ENCODE measurements around the gene AGBL5.
"Not testable (repeated sequence)": the region's sequence is repeated elsewhere in the genome, so short reads cannot be mapped to it uniquely, and the experiment has no call there.

The AGBL5 gene

GRCh38 chr2:27069436-27069835, 18.0 kb downstream of the AGBL5 start:
- Histone ChIP-seq H3K36me3 (ENCODE audit: control insufficient read depth in 1 of 2, insufficient read depth in 2 of 2, low read length in 2 of 2) (peaks cover 19 to 32% of the 10 kb centered on the region in 2 donors), H3K9ac (ENCODE audit: low read depth in 1 of 2, low read length in 2 of 2) (peak overlapping the region; percentile 5 to 94)

GRCh38 chr2:27069961-27070618, 18.6 kb downstream of the AGBL5 start:
- Histone ChIP-seq H3K9ac (ENCODE audit: low read depth in 1 of 2, low read length in 2 of 2) (peak overlapping the region; percentile 94 to 97), H3K27ac (ENCODE audit: low read depth, low read length) (no peak overlapping the region), H3K27me3 (ENCODE audit: control insufficient read depth in 1 of 2, insufficient read depth in 2 of 2, low read length in 2 of 2) (no peaks in the 10 kb centered on the region)

More at GRCh38 chr2:27069436-27069835, 18.0 kb downstream of the AGBL5 start:
- no peak overlapping the region for H3K4me3 ChIP-seq (ENCODE audit: low read depth in 1 of 2, low read length in 2 of 2)
- H3K4me1 ChIP-seq (ENCODE audit: control insufficient read depth in 1 of 2, insufficient read depth in 2 of 2, low read length in 2 of 2): peaks cover 30 to 42% of the 10 kb centered on the region in 2 donors
- H3K27me3 ChIP-seq (ENCODE audit: control insufficient read depth in 1 of 2, insufficient read depth in 2 of 2, low read length in 2 of 2): no peaks in the 10 kb centered on the region
- no peak overlapping the region for H3K27ac ChIP-seq (ENCODE audit: low read depth, low read length)
- H3K9me3 ChIP-seq (ENCODE audit: control insufficient read depth in 1 of 2, low read length in 2 of 2): no peaks in the 10 kb centered on the region

GRCh38 chr2:27070653-27071276, 19.3 kb downstream of the AGBL5 start:
- Histone ChIP-seq H3K9me3 (ENCODE audit: control insufficient read depth in 1 of 2, low read length in 2 of 2) (no peaks in the 10 kb centered on the region), H3K27ac (ENCODE audit: low read depth, low read length) (peak overlapping the region; percentile 88), H3K4me1 (ENCODE audit: control insufficient read depth in 1 of 2, insufficient read depth in 2 of 2, low read length in 2 of 2) (peaks cover 39 to 49% of the 10 kb centered on the region in 2 donors), H3K36me3 (ENCODE audit: control insufficient read depth in 1 of 2, insufficient read depth in 2 of 2, low read length in 2 of 2) (peaks cover 12 to 25% of the 10 kb centered on the region in 2 donors), H3K4me3 (ENCODE audit: low read depth in 1 of 2, low read length in 2 of 2) (peak overlapping the region; percentile 96 to 98), H3K27me3 (ENCODE audit: control insufficient read depth in 1 of 2, insufficient read depth in 2 of 2, low read length in 2 of 2) (no peaks in the 10 kb centered on the region), H3K9ac (ENCODE audit: low read depth in 1 of 2, low read length in 2 of 2) (peak overlapping the region; percentile 94 to 97)

More at GRCh38 chr2:27069961-27070618, 18.6 kb downstream of the AGBL5 start:
- H3K4me1 ChIP-seq (ENCODE audit: control insufficient read depth in 1 of 2, insufficient read depth in 2 of 2, low read length in 2 of 2): peaks cover 36 to 48% of the 10 kb centered on the region in 2 donors
- H3K36me3 ChIP-seq (ENCODE audit: control insufficient read depth in 1 of 2, insufficient read depth in 2 of 2, low read length in 2 of 2): peaks cover 18 to 30% of the 10 kb centered on the region in 2 donors
- H3K9me3 ChIP-seq (ENCODE audit: control insufficient read depth in 1 of 2, low read length in 2 of 2): no peaks in the 10 kb centered on the region
- H3K4me3 ChIP-seq (ENCODE audit: low read depth in 1 of 2, low read length in 2 of 2): peak overlapping the region; percentile 96 to 98

- H3K27me3 ChIP-seq (ENCODE audit: control insufficient read depth in 1 of 2, insufficient read depth in 2 of 2, low read length in 2 of 2): no peaks in the 10 kb centered on the region
- H3K27ac ChIP-seq (ENCODE audit: low read depth, low read length): peak within 1 kb of the TSS; percentile 89
- H3K36me3 ChIP-seq (ENCODE audit: control insufficient read depth in 1 of 2, insufficient read depth in 2 of 2, low read length in 2 of 2): peaks cover 11 to 25% of the 10 kb centered on the region in 2 donors
- H3K9me3 ChIP-seq (ENCODE audit: control insufficient read depth in 1 of 2, low read length in 2 of 2): no peaks in the 10 kb centered on the region
- H3K9ac ChIP-seq (ENCODE audit: low read depth in 1 of 2, low read length in 2 of 2): peak within 1 kb of the TSS; percentile 94 to 97
- peak within 1 kb of the TSS; percentile 96 to 98 for H3K4me3 ChIP-seq (ENCODE audit: low read depth in 1 of 2, low read length in 2 of 2)
- peaks cover 39 to 49% of the 10 kb centered on the region in 2 donors for H3K4me1 ChIP-seq (ENCODE audit: control insufficient read depth in 1 of 2, insufficient read depth in 2 of 2, low read length in 2 of 2)
Measured at GRCh38 chr2:27071277-27071989, 20.0 kb downstream of the AGBL5 start, which contains the start of gene OST4. OST4 (minus strand) TSS chr2:27071654.

GRCh38 chr2:27071990-27072830, 20.7 kb downstream of the AGBL5 start:
- Histone ChIP-seq H3K9ac (ENCODE audit: low read depth in 1 of 2, low read length in 2 of 2) (peak overlapping the region; percentile 58 to 63), H3K27ac (ENCODE audit: low read depth, low read length) (peak overlapping the region; percentile 89), H3K4me1 (ENCODE audit: control insufficient read depth in 1 of 2, insufficient read depth in 2 of 2, low read length in 2 of 2) (peaks cover 42 to 52% of the 10 kb centered on the region in 2 donors), H3K27me3 (ENCODE audit: control insufficient read depth in 1 of 2, insufficient read depth in 2 of 2, low read length in 2 of 2) (no peaks in the 10 kb centered on the region), H3K36me3 (ENCODE audit: control insufficient read depth in 1 of 2, insufficient read depth in 2 of 2, low read length in 2 of 2) (peaks cover 11 to 25% of the 10 kb centered on the region in 2 donors), H3K4me3 (ENCODE audit: low read depth in 1 of 2, low read length in 2 of 2) (peak overlapping the region; percentile 73 to 96), H3K9me3 (ENCODE audit: control insufficient read depth in 1 of 2, low read length in 2 of 2) (no peaks in the 10 kb centered on the region)

- Histone ChIP-seq H3K9ac (ENCODE audit: low read depth in 1 of 2, low read length in 2 of 2) (peak overlapping the region in 1 of 2 donors; percentile 38), H3K36me3 (ENCODE audit: control insufficient read depth in 1 of 2, insufficient read depth in 2 of 2, low read length in 2 of 2) (peaks cover 11 to 20% of the 10 kb centered on the region in 2 donors), H3K4me1 (ENCODE audit: control insufficient read depth in 1 of 2, insufficient read depth in 2 of 2, low read length in 2 of 2) (peaks cover 42 to 56% of the 10 kb centered on the region in 2 donors), H3K27ac (ENCODE audit: low read depth, low read length) (peak overlapping the region; percentile 89), H3K9me3 (ENCODE audit: control insufficient read depth in 1 of 2, low read length in 2 of 2) (no peaks in the 10 kb centered on the region), H3K27me3 (ENCODE audit: control insufficient read depth in 1 of 2, insufficient read depth in 2 of 2, low read length in 2 of 2) (no peaks in the 10 kb centered on the region), H3K4me3 (ENCODE audit: low read depth in 1 of 2, low read length in 2 of 2) (no peak overlapping the region)
Measured at GRCh38 chr2:27072920-27073319, 21.5 kb downstream of the AGBL5 start.

GRCh38 chr2:27073782-27074181, 22.3 kb downstream of the AGBL5 start:
- Histone ChIP-seq H3K4me1 (ENCODE audit: control insufficient read depth in 1 of 2, insufficient read depth in 2 of 2, low read length in 2 of 2) (peaks cover 39 to 53% of the 10 kb centered on the region in 2 donors), H3K4me3 (ENCODE audit: low read depth in 1 of 2, low read length in 2 of 2) (no peak overlapping the region), H3K27me3 (ENCODE audit: control insufficient read depth in 1 of 2, insufficient read depth in 2 of 2, low read length in 2 of 2) (no peaks in the 10 kb centered on the region), H3K9ac (ENCODE audit: low read depth in 1 of 2, low read length in 2 of 2) (no peak overlapping the region), H3K36me3 (ENCODE audit: control insufficient read depth in 1 of 2, insufficient read depth in 2 of 2, low read length in 2 of 2) (peaks cover 9 to 11% of the 10 kb centered on the region in 2 donors), H3K27ac (ENCODE audit: low read depth, low read length) (no peak overlapping the region), H3K9me3 (ENCODE audit: control insufficient read depth in 1 of 2, low read length in 2 of 2) (no peaks in the 10 kb centered on the region)

- peak overlapping the region in 1 of 2 donors; percentile 19 for H3K9ac ChIP-seq (ENCODE audit: low read depth in 1 of 2, low read length in 2 of 2)
- no peaks in the 10 kb centered on the region for H3K9me3 ChIP-seq (ENCODE audit: control insufficient read depth in 1 of 2, low read length in 2 of 2)
- H3K4me1 ChIP-seq (ENCODE audit: control insufficient read depth in 1 of 2, insufficient read depth in 2 of 2, low read length in 2 of 2): peaks cover 28 to 43% of the 10 kb centered on the region in 2 donors
- H3K27me3 ChIP-seq (ENCODE audit: control insufficient read depth in 1 of 2, insufficient read depth in 2 of 2, low read length in 2 of 2): no peaks in the 10 kb centered on the region
- H3K36me3 ChIP-seq (ENCODE audit: control insufficient read depth in 1 of 2, insufficient read depth in 2 of 2, low read length in 2 of 2): no peaks in the 10 kb centered on the region
- H3K27ac ChIP-seq (ENCODE audit: low read depth, low read length): no peak overlapping the region
- no peak overlapping the region for H3K4me3 ChIP-seq (ENCODE audit: low read depth in 1 of 2, low read length in 2 of 2)
Measured at GRCh38 chr2:27074738-27075565, 23.5 kb downstream of the AGBL5 start.

- not testable (repeated sequence) for H3K27ac ChIP-seq (ENCODE audit: low read depth, low read length); H3K27me3 ChIP-seq (ENCODE audit: control insufficient read depth in 1 of 2, insufficient read depth in 2 of 2, low read length in 2 of 2); H3K9ac ChIP-seq (ENCODE audit: low read depth in 1 of 2, low read length in 2 of 2); H3K9me3 ChIP-seq (ENCODE audit: control insufficient read depth in 1 of 2, low read length in 2 of 2); H3K4me3 ChIP-seq (ENCODE audit: low read depth in 1 of 2, low read length in 2 of 2); H3K36me3 ChIP-seq (ENCODE audit: control insufficient read depth in 1 of 2, insufficient read depth in 2 of 2, low read length in 2 of 2)
- peaks cover 22 to 41% of the 10 kb centered on the region in 2 donors for H3K4me1 ChIP-seq (ENCODE audit: control insufficient read depth in 1 of 2, insufficient read depth in 2 of 2, low read length in 2 of 2)
Measured at GRCh38 chr2:27075566-27075871, 24.1 kb downstream of the AGBL5 start.
